ENCODE measurements around the gene NRXN2. TPM values are rescaled to one million over a fixed set of nuclear protein-coding genes. Genes with fewer than 3 reads are reported as not detected.

The NRXN2 gene
- total RNA-seq, 2 experiments from 2014 or later, result 0.13 to 0.34 TPM

- DNase-seq (no peak), ATAC-seq (no peak)
- no peak overlapping the region for H3K4me3 Mint-ChIP-seq
- H3K9me3 Mint-ChIP-seq (ENCODE audit: insufficient read depth), result no peaks in the 10 kb centered on the region
- CTCF ChIA-PET, result no interaction called here
- no peak overlapping the region for H3K27ac Mint-ChIP-seq
- POLR2A ChIA-PET, result no interaction called here
- H3K36me3 Mint-ChIP-seq (ENCODE audit: low read depth), result no peaks in the 10 kb centered on the region
- H3K27me3 Mint-ChIP-seq (ENCODE audit: low read depth), result peaks cover 11% of the 10 kb centered on the region
- H3K4me1 Mint-ChIP-seq (ENCODE audit: low read depth), result no peaks in the 10 kb centered on the region
These were observed 130.8 kb downstream of the NRXN2 start for GRCh38 chr11:64592234-64592615.

GRCh38 chr11:64591257-64592233 lies 131.5 kb downstream of the NRXN2 start:
- POLR2A ChIA-PET, result no interaction called here
- CTCF ChIA-PET, result no interaction called here
- no peaks in the 10 kb centered on the region for H3K9me3 Mint-ChIP-seq (ENCODE audit: insufficient read depth)
- no peaks in the 10 kb centered on the region for H3K36me3 Mint-ChIP-seq (ENCODE audit: low read depth)
- peaks cover 13% of the 10 kb centered on the region for H3K27me3 Mint-ChIP-seq (ENCODE audit: low read depth)
- no peak for DNase-seq
- no peaks in the 10 kb centered on the region for H3K4me1 Mint-ChIP-seq (ENCODE audit: low read depth)
- H3K4me3 Mint-ChIP-seq, result no peak overlapping the region
- ATAC-seq, result no peak
- H3K27ac Mint-ChIP-seq, result no peak overlapping the region

GRCh38 chr11:64590763-64591221 lies 132.2 kb downstream of the NRXN2 start, which contains the start of gene SLC22A12:
Gene SLC22A12, plus strand, starts transcription at chr11:64591220. Its CDS starts 337 bp downstream, at chr11:64591557.
- ATAC-seq (no peak), DNase-seq (no peak)
- H3K4me3 Mint-ChIP-seq, result no peak within 1 kb of the TSS
- H3K27ac Mint-ChIP-seq, result no peak within 1 kb of the TSS
- no peaks in the 10 kb centered on the region for H3K9me3 Mint-ChIP-seq (ENCODE audit: insufficient read depth)
- CTCF ChIA-PET, result no interaction called here
- H3K27me3 Mint-ChIP-seq (ENCODE audit: low read depth), result peaks cover 18% of the 10 kb centered on the region
- POLR2A ChIA-PET, result no interaction called here
- H3K36me3 Mint-ChIP-seq (ENCODE audit: low read depth), result no peaks in the 10 kb centered on the region
- H3K4me1 Mint-ChIP-seq (ENCODE audit: low read depth), result no peaks in the 10 kb centered on the region

- CTCF ChIA-PET, result interaction anchor here (0.8 kb wide), 1 partner anchor 35 kb away, joined by 3 read pairs; no protein-coding TSS in a partner anchor
- ATAC-seq (no peak), DNase-seq (no peak)
- no peaks in the 10 kb centered on the region for H3K36me3 Mint-ChIP-seq (ENCODE audit: low read depth)
- no peak overlapping the region for H3K4me3 Mint-ChIP-seq
- peaks cover 18% of the 10 kb centered on the region for H3K27me3 Mint-ChIP-seq (ENCODE audit: low read depth)
- no peaks in the 10 kb centered on the region for H3K9me3 Mint-ChIP-seq (ENCODE audit: insufficient read depth)
- no peak overlapping the region for H3K27ac Mint-ChIP-seq
- POLR2A ChIA-PET, result no interaction called here
- no peaks in the 10 kb centered on the region for H3K4me1 Mint-ChIP-seq (ENCODE audit: low read depth)
These were observed 134.3 kb downstream of the NRXN2 start for GRCh38 chr11:64588701-64589100.

- DNase-seq (no peak), ATAC-seq (no peak)
- Mint-ChIP-seq H3K36me3 (ENCODE audit: low read depth) (no peaks in the 10 kb centered on the region), H3K27ac (no peak overlapping the region), H3K4me1 (ENCODE audit: low read depth) (no peaks in the 10 kb centered on the region), H3K27me3 (ENCODE audit: low read depth) (peaks cover 18% of the 10 kb centered on the region), H3K4me3 (no peak overlapping the region), H3K9me3 (ENCODE audit: insufficient read depth) (no peaks in the 10 kb centered on the region)
- ChIA-PET CTCF (no interaction called here), POLR2A (no interaction called here)
These were observed 136.6 kb downstream of the NRXN2 start for GRCh38 chr11:64586366-64586765.

GRCh38 chr11:64585150-64585549 lies 137.8 kb downstream of the NRXN2 start:
- ChIA-PET POLR2A (no interaction called here), CTCF (no interaction called here)
- H3K9me3 Mint-ChIP-seq (ENCODE audit: insufficient read depth), result no peaks in the 10 kb centered on the region
- no peaks in the 10 kb centered on the region for H3K4me1 Mint-ChIP-seq (ENCODE audit: low read depth)
- H3K27me3 Mint-ChIP-seq (ENCODE audit: low read depth), result peaks cover 18% of the 10 kb centered on the region
- DNase-seq (no peak), ATAC-seq (no peak)
- H3K4me3 Mint-ChIP-seq, result no peak overlapping the region
- no peaks in the 10 kb centered on the region for H3K36me3 Mint-ChIP-seq (ENCODE audit: low read depth)
- H3K27ac Mint-ChIP-seq, result no peak overlapping the region

- Mint-ChIP-seq H3K36me3 (ENCODE audit: low read depth) (no peaks in the 10 kb centered on the region), H3K4me3 (no peak overlapping the region), H3K9me3 (ENCODE audit: insufficient read depth) (no peaks in the 10 kb centered on the region), H3K4me1 (ENCODE audit: low read depth) (no peaks in the 10 kb centered on the region), H3K27ac (no peak overlapping the region), H3K27me3 (ENCODE audit: low read depth) (peaks cover 19% of the 10 kb centered on the region)
- DNase-seq (no peak), ATAC-seq (no peak)
- ChIA-PET POLR2A (no interaction called here), CTCF (no interaction called here)
These were observed 139.4 kb downstream of the NRXN2 start for GRCh38 chr11:64583296-64584262.

- ATAC-seq, result no peak
- Mint-ChIP-seq H3K36me3 (ENCODE audit: low read depth) (no peaks in the 10 kb centered on the region), H3K9me3 (ENCODE audit: insufficient read depth) (no peaks in the 10 kb centered on the region), H3K4me1 (ENCODE audit: low read depth) (no peaks in the 10 kb centered on the region), H3K27me3 (ENCODE audit: low read depth) (peaks cover 12% of the 10 kb centered on the region), H3K4me3 (no peak overlapping the region), H3K27ac (no peak overlapping the region)
- DNase-seq, result no peak
- CTCF ChIA-PET, result no interaction called here
- POLR2A ChIA-PET, result no interaction called here
These were observed 140.1 kb downstream of the NRXN2 start for GRCh38 chr11:64582885-64583284.

- peaks cover 3% of the 10 kb centered on the region for H3K27me3 Mint-ChIP-seq (ENCODE audit: low read depth)
- H3K4me1 Mint-ChIP-seq (ENCODE audit: low read depth), result no peaks in the 10 kb centered on the region
- CTCF ChIA-PET, result no interaction called here
- H3K36me3 Mint-ChIP-seq (ENCODE audit: low read depth), result no peaks in the 10 kb centered on the region
- no peaks in the 10 kb centered on the region for H3K9me3 Mint-ChIP-seq (ENCODE audit: insufficient read depth)
- no peak for ATAC-seq
- no peak overlapping the region for H3K4me3 Mint-ChIP-seq
- H3K27ac Mint-ChIP-seq, result no peak overlapping the region
- POLR2A ChIA-PET, result no interaction called here
- DNase-seq, result no peak
These were observed 141.9 kb downstream of the NRXN2 start for GRCh38 chr11:64581057-64581523.

GRCh38 chr11:64580412-64580811 lies 142.6 kb downstream of the NRXN2 start:
- Mint-ChIP-seq H3K4me3 (no peak overlapping the region), H3K36me3 (ENCODE audit: low read depth) (no peaks in the 10 kb centered on the region), H3K27ac (no peak overlapping the region), H3K27me3 (ENCODE audit: low read depth) (peaks cover 2% of the 10 kb centered on the region), H3K9me3 (ENCODE audit: insufficient read depth) (no peaks in the 10 kb centered on the region), H3K4me1 (ENCODE audit: low read depth) (no peaks in the 10 kb centered on the region)
- DNase-seq, result no peak
- ATAC-seq, result no peak
- ChIA-PET POLR2A (no interaction called here), CTCF (interaction anchor here (0.7 kb wide), 1 partner anchor 1137 kb away, joined by 3 read pairs; no protein-coding TSS in a partner anchor)

- no peak for ATAC-seq
- Mint-ChIP-seq H3K36me3 (ENCODE audit: low read depth) (no peaks in the 10 kb centered on the region), H3K4me1 (ENCODE audit: low read depth) (no peaks in the 10 kb centered on the region), H3K27ac (no peak overlapping the region), H3K4me3 (no peak overlapping the region), H3K27me3 (ENCODE audit: low read depth) (peaks cover 9% of the 10 kb centered on the region), H3K9me3 (ENCODE audit: insufficient read depth) (no peaks in the 10 kb centered on the region)
- ChIA-PET CTCF (no interaction called here), POLR2A (interaction anchor here (0.6 kb wide), 1 partner anchor 211 kb away, joined by 3 read pairs; no protein-coding TSS in a partner anchor)
- DNase-seq, result no peak
These were observed 145.8 kb downstream of the NRXN2 start for GRCh38 chr11:64577202-64577601.

- Mint-ChIP-seq H3K4me1 (ENCODE audit: low read depth) (no peaks in the 10 kb centered on the region), H3K36me3 (ENCODE audit: low read depth) (no peaks in the 10 kb centered on the region), H3K9me3 (ENCODE audit: insufficient read depth) (no peaks in the 10 kb centered on the region), H3K4me3 (no peak overlapping the region), H3K27ac (no peak overlapping the region), H3K27me3 (ENCODE audit: low read depth) (peaks cover 7% of the 10 kb centered on the region)
- no peak for ATAC-seq
- ChIA-PET CTCF (no interaction called here), POLR2A (no interaction called here)
- DNase-seq, result no peak
These were observed 150.9 kb downstream of the NRXN2 start for GRCh38 chr11:64572143-64572542.
